ENCODE data around the gene CXCR2. TPM values are rescaled to one million over a fixed set of nuclear protein-coding genes. Genes with fewer than 3 reads are reported as not detected.

Gene CXCR2
- polyA plus RNA-seq, 1 experiment = not detected

- no peak for DNase-seq (ENCODE audit: low read depth)
- Histone ChIP-seq H3K27me3 (ENCODE audit: control insufficient read depth, insufficient read depth, low read length) (peaks cover 21% of the 10 kb centered on the region), H3K36me3 (ENCODE audit: control insufficient read depth, insufficient read depth, low read length) (no peaks in the 10 kb centered on the region), H3K4me3 (ENCODE audit: low read depth, low read length) (no peak overlapping the region)
- CTCF ChIA-PET = no interaction called here
- TF ChIP-seq CTCF (IDR thresholded peaks at IDR 0.05; ENCODE audit: insufficient read depth, low read depth, low read length) = no peak
- POLR2A ChIA-PET = no interaction called here
These were observed 4.5 kb downstream of the CXCR2 start for GRCh38 chr2:218130377-218130776.

GRCh38 chr2:218130822-218131221 lies 5.0 kb downstream of the CXCR2 start:
- peaks cover 18% of the 10 kb centered on the region for H3K27me3 ChIP-seq (ENCODE audit: control insufficient read depth, insufficient read depth, low read length)
- POLR2A ChIA-PET = no interaction called here
- TF ChIP-seq CTCF (IDR thresholded peaks at IDR 0.05; ENCODE audit: insufficient read depth, low read depth, low read length) = no peak
- no peaks in the 10 kb centered on the region for H3K36me3 ChIP-seq (ENCODE audit: control insufficient read depth, insufficient read depth, low read length)
- DNase-seq (ENCODE audit: low read depth) = no peak
- H3K4me3 ChIP-seq (ENCODE audit: low read depth, low read length) = no peak overlapping the region
- CTCF ChIA-PET = no interaction called here

GRCh38 chr2:218137514-218137913 lies 11.7 kb downstream of the CXCR2 start:
- H3K4me3 ChIP-seq (ENCODE audit: low read depth, low read length) = no peak overlapping the region
- POLR2A ChIA-PET = no interaction called here
- no peak for DNase-seq (ENCODE audit: low read depth)
- CTCF ChIA-PET = no interaction called here
- no peaks in the 10 kb centered on the region for H3K36me3 ChIP-seq (ENCODE audit: control insufficient read depth, insufficient read depth, low read length)
- TF ChIP-seq CTCF (IDR thresholded peaks at IDR 0.05; ENCODE audit: insufficient read depth, low read depth, low read length) = no peak
- peaks cover 24% of the 10 kb centered on the region for H3K27me3 ChIP-seq (ENCODE audit: control insufficient read depth, insufficient read depth, low read length)

GRCh38 chr2:218138047-218138446 lies 12.2 kb downstream of the CXCR2 start:
- Histone ChIP-seq H3K27me3 (ENCODE audit: control insufficient read depth, insufficient read depth, low read length) (peaks cover 24% of the 10 kb centered on the region), H3K36me3 (ENCODE audit: control insufficient read depth, insufficient read depth, low read length) (no peaks in the 10 kb centered on the region), H3K4me3 (ENCODE audit: low read depth, low read length) (no peak overlapping the region)
- ChIA-PET POLR2A (no interaction called here), CTCF (no interaction called here)
- TF ChIP-seq CTCF (IDR thresholded peaks at IDR 0.05; ENCODE audit: insufficient read depth, low read depth, low read length) = no peak
- no peak for DNase-seq (ENCODE audit: low read depth)

GRCh38 chr2:218145124-218145523 lies 19.3 kb downstream of the CXCR2 start:
- Histone ChIP-seq H3K4me3 (ENCODE audit: low read depth, low read length) (no peak overlapping the region), H3K27me3 (ENCODE audit: control insufficient read depth, insufficient read depth, low read length) (peaks cover 18% of the 10 kb centered on the region), H3K36me3 (ENCODE audit: control insufficient read depth, insufficient read depth, low read length) (no peaks in the 10 kb centered on the region)
- DNase-seq (ENCODE audit: low read depth) = no peak
- POLR2A ChIA-PET = no interaction called here
- CTCF ChIA-PET = no interaction called here
- TF ChIP-seq CTCF (IDR thresholded peaks at IDR 0.05; ENCODE audit: insufficient read depth, low read depth, low read length) = no peak

Data from BJ (cell line).